AG10803 (cell line): ENCODE results near the gene SH2D3A.

Experiments
- DNase-seq: peaks from one replicate; pipeline ENCODE4 v3.0.0; 2010; ENCODE audit warnings: low read depth
- H3K4me3 ChIP-seq: 2 replicates; pipeline ENCODE4 v1.5.1; 2011; ENCODE audit warnings: mild to moderate bottlenecking, low read length, control low read depth
- CTCF ChIP-seq: conservative IDR thresholded peaks from 2 replicates; pipeline ENCODE4 v1.5.1; 2011; ENCODE audit warnings: mild to moderate bottlenecking, low read length, control low read depth, inconsistent platforms

The SH2D3A gene

GRCh38 chr19:6730153-6730804, 37.0 kb downstream of the SH2D3A start:
- no peak for TF ChIP-seq CTCF
- no peak for DNase-seq
- H3K4me3 ChIP-seq = no peak overlapping the region

- DNase-seq = no peak
- TF ChIP-seq CTCF = no peak
- no peak overlapping the region for H3K4me3 ChIP-seq
Observed at GRCh38 chr19:6729573-6730152, 37.6 kb downstream of the SH2D3A start.

DNA sequence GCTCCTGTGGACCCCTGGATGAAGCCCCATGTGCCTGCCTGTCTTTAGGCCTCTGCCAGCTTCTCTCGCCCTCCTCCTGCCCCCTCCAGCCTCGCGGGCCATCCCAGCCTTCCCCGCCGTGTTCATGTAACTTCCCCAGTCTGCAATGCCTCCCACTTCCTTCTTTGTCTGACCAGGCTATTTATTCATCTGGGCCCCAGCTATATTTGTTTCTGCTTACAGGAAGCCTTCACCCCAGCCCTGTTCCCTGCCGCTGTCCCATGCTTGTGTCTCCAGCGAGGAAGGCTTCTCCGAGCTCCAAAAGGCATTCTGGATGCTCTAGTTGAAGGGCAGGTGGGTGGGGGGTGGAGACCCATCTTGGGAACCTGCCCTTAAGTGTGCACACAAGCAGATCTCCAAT, 38.9 kb downstream of the SH2D3A start:
- no peak for DNase-seq
- H3K4me3 ChIP-seq = no peak overlapping the region
- no peak for TF ChIP-seq CTCF

- no peak for DNase-seq
- no peak overlapping the region for H3K4me3 ChIP-seq
- no peak for TF ChIP-seq CTCF
Observed at GRCh38 chr19:6725513-6726231, 41.6 kb downstream of the SH2D3A start.

- no peak for DNase-seq
- H3K4me3 ChIP-seq = no peak overlapping the region
- TF ChIP-seq CTCF = no peak
Observed at GRCh38 chr19:6724631-6725492, 42.4 kb downstream of the SH2D3A start.

GRCh38 chr19:6723738-6724137, 43.5 kb downstream of the SH2D3A start:
- H3K4me3 ChIP-seq = no peak overlapping the region
- DNase-seq = peak; percentile 29
- TF ChIP-seq CTCF = no peak
